ENCODE data around the gene HDAC4. TPM values are rescaled to one million over a fixed set of nuclear protein-coding genes. Genes with fewer than 3 reads are reported as not detected.

Gene HDAC4
- total RNA-seq, 1 experiment from 2014 or later: 47.6 TPM

GRCh38 chr2:239005586-239005985 is 395.2 kb downstream of the HDAC4 start:
- RAD21 ChIA-PET (ENCODE audit: low non-redundant PET in 1 of 2, low total read pairs in 2 of 2, uncharacterized antibody in 2 of 2, unreplicated experiment in 2 of 2): no interaction called here
- BruUV-seq (replicated peaks): no TSS peak
- no peak for DNase-seq (ENCODE audit: low read depth, low spot score)
- Histone ChIP-seq H4K20me1 (ENCODE audit: insufficient read depth) (no peaks in the 10 kb centered on the region), H3K9me3 (ENCODE audit: control insufficient read depth in 1 of 2, insufficient read depth in 1 of 2, low read depth in 1 of 2, low read length in 2 of 2) (no peaks in the 10 kb centered on the region), H3K9me2 (ENCODE audit: insufficient read depth) (no peaks in the 10 kb centered on the region), H3K27me3 (ENCODE audit: insufficient read depth, low read length) (peaks cover 28% of the 10 kb centered on the region), H3K79me2 (ENCODE audit: insufficient read depth, low read length) (no peaks in the 10 kb centered on the region), H3K9ac (ENCODE audit: low read length) (no peak overlapping the region), H3K36me3 (ENCODE audit: control insufficient read depth in 1 of 2, insufficient read depth in 2 of 2, low read length in 2 of 2) (no peaks in the 10 kb centered on the region), H3K4me2 (ENCODE audit: low read length) (no peak overlapping the region), H3K4me1 (ENCODE audit: control insufficient read depth in 1 of 2, insufficient read depth in 2 of 2, low read length in 2 of 2) (peaks cover 0 to 6% of the 10 kb centered on the region in 2 experiments; a peak in 2 of 4 replicates), H2AFZ (ENCODE audit: low read depth, low read length, poor library complexity, severe bottlenecking) (no peak overlapping the region), H3K27ac (ENCODE audit: low read depth, low read length) (no peak overlapping the region), H3K4me3 (replicated peaks in 1 of 2; ENCODE audit: low read depth in 1 of 2, low read length in 2 of 2) (no peak overlapping the region)
- intact Hi-C loops (cut with micrococcal nuclease): no loop called here
- POLR2A ChIA-PET: no interaction called here
- TF ChIP-seq SRF (IDR thresholded peaks at IDR 0.05; ENCODE audit: low read depth) (no peak), EGR1 (IDR thresholded peaks at IDR 0.05; ENCODE audit: low read depth) (no peak), EZH2 (IDR thresholded peaks at IDR 0.05) (no peak), SP1 (IDR thresholded peaks at IDR 0.05; ENCODE audit: low read depth) (no peak), RAD21 (IDR thresholded peaks at IDR 0.05; ENCODE audit: low read depth) (no peak), REST (IDR thresholded peaks at IDR 0.05; ENCODE audit: low read depth) (no peak), EZH2phosphoT487 (IDR thresholded peaks at IDR 0.05; ENCODE audit: borderline replicate concordance) (no peak), ZNF274 (IDR thresholded peaks at IDR 0.05; ENCODE audit: low read depth, low read length) (no peak), JUND (IDR thresholded peaks at IDR 0.05) (no peak), ZBTB33 (IDR thresholded peaks at IDR 0.05; ENCODE audit: extremely low read depth, insufficient replicate concordance, low read length) (no peak), ATF3 (IDR thresholded peaks at IDR 0.05) (no peak), CEBPB (IDR thresholded peaks at IDR 0.05; ENCODE audit: low read depth) (no peak), POLR2AphosphoS5 (IDR thresholded peaks at IDR 0.05; ENCODE audit: low read depth, low read length) (no peak), YY1 (IDR thresholded peaks at IDR 0.05; ENCODE audit: extremely low read depth, insufficient replicate concordance, low read depth, low read length) (no peak), FOSL1 (IDR thresholded peaks at IDR 0.05; ENCODE audit: low read depth) (no peak), ELF1 (IDR thresholded peaks at IDR 0.05; ENCODE audit: borderline replicate concordance, low read depth) (no peak), POLR2A (IDR thresholded peaks at IDR 0.05; ENCODE audit: borderline replicate concordance, extremely low read depth, insufficient read depth, insufficient read length) (no peak), CBX3 (IDR thresholded peaks at IDR 0.05; ENCODE audit: low read depth) (no peak), CTCF (IDR thresholded peaks at IDR 0.05 in 2 of 3, conservative IDR thresholded peaks at IDR 0.05 in 1 of 3; ENCODE audit: borderline replicate concordance in 1 of 3, insufficient read depth in 1 of 3, low read depth in 2 of 3, low read length in 2 of 3) (no peak), ZFX (IDR thresholded peaks at IDR 0.05) (no peak)
- no peak for ATAC-seq
- CTCF ChIA-PET: interaction anchor here (0.6 kb wide), 1 partner anchor 440 kb away, joined by 4 read pairs; no protein-coding TSS in a partner anchor
